ENCODE measurements around the gene RORB.

The RORB gene

DNA sequence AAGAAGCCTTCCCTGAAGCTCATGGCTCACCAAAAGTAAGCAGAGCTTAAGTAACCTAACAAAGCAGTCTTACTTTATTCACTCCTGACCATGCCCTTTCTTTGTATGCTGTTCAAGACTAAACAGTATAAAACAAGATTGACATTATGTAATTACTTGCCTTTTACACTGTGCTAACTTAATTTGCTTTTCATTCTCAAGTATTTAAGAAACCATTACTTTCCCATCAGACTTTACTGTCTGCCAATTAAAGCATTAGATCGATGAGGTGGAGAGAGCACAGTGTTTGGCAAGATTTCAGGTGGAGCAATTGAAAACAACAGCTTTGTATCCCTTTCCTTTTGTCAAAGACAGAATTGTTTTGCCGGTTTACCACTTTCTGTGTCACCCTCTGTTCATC, 98.2 kb downstream of the RORB start:
- DNase-seq (ENCODE audit: low read depth in 3 of 3) = no peak

DNA sequence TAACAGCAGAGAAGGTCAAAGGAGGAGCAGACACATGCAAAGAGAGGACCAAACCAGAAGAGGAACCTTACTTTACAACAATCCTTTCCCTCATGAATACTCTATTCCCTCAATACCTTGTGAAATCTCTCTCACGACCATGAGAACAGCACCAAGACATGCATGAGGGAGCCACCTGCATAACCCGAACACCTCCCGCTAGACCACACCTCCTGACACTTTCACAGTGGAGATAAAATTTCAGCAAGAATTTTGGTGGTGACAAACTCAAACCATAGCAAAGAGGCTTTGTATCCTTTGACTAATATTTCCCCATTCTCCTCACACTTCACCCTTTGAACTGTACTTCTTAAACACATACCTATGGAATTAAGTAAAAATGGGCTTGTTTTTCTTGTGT, 101.7 kb downstream of the RORB start:
- no peak for DNase-seq (ENCODE audit: low read depth in 3 of 3)

DNA sequence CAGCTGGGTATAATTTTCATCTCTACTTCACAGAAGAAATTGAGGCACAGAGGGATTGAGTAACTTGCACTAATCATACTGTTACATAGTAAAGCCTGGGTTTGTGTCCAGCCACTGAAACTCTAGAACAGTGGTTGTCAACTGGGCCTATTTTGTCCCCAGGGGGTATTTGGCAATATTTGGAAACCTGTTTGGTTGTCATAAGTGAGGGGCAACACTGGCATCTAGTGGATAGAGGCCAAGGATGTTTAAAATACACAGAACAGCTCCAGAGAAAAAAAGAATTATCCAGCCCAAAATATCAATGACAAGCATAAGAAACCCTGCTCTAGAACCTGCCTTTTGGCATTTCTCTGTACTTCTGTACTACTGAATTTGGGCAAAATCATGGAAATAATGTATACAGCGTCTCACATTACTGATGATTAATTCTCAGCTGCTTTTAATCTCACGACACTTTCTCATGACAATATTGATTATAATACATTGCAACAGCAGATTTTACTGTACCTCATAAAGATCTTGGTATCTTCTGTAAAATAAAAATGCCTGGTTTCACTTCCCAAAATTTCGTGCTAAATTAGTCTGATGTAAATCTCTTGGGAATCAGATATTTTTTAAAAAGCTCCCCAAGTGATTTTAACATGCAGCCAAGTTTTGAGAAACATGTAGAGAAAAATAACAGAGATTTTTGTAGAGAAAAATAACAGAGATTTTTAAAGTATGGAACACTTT, 112.7 kb downstream of the RORB start:
- DNase-seq (ENCODE audit: low read depth in 3 of 3) = no peak

DNA sequence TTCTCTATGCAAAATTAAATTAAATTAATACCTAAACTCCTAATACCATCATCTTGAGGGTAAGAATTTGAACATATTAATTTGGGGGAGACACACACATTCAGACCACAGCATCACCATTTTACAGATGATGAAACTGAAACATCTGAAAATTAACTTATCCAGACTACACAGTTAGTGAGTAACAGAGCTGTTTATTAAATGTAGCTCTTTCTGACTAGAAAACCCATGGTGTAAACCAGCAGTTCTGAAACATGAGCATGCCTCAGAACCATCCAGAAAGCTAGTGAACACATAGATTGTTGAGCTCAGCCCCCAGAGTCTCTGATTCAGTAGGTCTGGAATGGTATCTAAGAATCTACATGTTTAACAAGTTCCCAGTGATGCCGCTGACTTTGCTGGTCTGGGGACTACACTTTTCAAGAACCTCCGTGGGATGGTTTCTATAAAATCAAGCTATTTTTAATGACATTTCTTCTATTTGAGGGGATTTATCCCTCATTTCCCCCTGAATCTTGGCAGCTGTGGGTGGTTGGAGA, 113.5 kb downstream of the RORB start:
- no peak for DNase-seq (ENCODE audit: low read depth in 3 of 3)

DNA sequence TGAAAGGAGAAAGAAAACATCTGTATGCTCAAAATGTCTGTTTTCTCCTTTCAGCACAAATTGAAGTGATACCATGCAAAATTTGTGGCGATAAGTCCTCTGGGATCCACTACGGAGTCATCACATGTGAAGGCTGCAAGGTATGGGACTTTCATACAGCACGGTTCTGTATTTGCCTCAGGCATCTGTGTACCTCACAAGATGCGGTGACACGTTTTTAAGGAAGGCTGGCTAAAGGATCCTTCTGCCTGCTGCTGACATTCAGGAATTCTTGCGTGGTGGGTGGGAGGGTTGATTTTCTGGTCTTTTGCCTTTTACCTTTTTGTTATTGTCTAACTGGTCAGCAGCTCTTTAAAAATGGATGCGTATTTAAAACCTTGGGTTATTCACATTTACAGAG, 133.1 kb downstream of the RORB start:
- no peak for DNase-seq (ENCODE audit: low read depth in 3 of 3)

DNA sequence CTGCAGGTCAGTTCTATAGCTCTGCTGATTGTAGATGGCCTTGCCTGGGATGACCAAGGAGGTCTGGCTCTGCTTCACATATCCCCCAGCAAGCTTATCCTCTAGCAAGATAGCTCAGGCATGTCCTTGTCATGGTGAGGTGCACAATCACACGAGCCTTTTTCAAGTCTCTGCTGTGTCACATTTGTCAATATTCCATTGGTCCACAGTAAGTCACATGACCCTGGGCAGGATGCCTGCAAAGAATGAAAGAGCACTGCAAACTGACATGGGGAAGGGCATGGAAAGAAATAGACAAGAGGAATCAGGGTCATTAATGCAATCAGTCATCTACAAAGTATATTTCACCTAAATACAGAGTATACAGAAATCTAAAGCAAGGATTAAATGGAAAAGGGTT, 142.0 kb downstream of the RORB start:
- no peak for DNase-seq (ENCODE audit: low read depth in 3 of 3)

DNA sequence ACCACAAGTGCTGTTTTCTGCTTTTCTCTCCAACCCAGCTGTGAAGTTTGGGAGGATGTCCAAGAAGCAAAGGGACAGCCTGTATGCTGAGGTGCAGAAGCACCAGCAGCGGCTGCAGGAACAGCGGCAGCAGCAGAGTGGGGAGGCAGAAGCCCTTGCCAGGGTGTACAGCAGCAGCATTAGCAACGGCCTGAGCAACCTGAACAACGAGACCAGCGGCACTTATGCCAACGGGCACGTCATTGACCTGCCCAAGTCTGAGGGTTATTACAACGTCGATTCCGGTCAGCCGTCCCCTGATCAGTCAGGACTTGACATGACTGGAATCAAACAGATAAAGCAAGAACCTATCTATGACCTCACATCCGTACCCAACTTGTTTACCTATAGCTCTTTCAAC, 145.2 kb downstream of the RORB start:
- DNase-seq (ENCODE audit: low read depth in 3 of 3) = no peak

DNA sequence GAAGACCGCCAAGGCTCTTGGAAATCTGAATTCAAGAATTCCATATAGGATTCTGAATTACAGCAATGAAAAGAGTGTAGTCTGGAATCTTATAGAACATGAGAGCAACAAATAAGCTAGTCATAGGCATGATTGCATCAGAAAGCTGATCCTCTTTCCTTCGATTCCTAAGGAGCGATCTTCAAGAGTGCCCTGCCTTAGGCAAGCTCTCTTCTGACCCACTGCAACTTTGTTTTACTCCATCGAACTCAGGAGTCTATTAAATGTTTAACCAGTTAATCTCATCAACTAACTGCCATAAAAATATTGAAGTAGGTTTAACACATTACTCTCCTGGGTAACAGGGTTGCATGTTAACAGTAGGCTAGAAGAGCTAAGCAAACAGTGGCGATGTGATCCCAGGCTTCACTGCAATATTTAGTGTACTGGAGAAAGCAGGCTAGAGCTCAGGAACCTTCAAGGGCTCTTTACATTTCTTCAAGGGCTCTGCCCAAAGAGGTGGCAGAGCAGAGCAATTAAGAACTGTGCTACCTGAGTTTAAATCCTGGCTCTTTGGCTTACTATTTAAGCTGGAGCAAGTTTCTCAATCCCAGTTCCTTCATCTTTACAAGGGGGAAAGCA, 146.3 kb downstream of the RORB start:
- DNase-seq (ENCODE audit: low read depth in 3 of 3) = no peak

DNA sequence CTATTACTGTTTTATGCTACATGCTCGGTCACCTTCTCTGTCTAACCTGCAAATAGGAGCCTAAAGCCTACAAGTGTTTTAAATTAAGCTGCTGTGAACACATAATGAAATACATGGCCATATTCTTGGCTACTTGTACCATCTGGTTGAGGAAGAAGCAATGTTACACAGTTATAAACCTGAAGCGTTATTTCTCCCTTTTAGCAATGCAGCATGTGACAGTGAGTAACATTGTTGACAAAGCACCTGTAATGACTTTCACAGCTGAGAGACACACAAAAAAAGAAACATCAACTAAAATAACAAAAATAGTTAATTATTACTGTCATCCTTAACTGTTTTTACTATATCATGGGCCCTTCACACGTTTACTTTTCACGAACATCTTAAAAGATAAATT, 146.9 kb downstream of the RORB start:
- DNase-seq (ENCODE audit: low read depth in 3 of 3) = no peak

DNA sequence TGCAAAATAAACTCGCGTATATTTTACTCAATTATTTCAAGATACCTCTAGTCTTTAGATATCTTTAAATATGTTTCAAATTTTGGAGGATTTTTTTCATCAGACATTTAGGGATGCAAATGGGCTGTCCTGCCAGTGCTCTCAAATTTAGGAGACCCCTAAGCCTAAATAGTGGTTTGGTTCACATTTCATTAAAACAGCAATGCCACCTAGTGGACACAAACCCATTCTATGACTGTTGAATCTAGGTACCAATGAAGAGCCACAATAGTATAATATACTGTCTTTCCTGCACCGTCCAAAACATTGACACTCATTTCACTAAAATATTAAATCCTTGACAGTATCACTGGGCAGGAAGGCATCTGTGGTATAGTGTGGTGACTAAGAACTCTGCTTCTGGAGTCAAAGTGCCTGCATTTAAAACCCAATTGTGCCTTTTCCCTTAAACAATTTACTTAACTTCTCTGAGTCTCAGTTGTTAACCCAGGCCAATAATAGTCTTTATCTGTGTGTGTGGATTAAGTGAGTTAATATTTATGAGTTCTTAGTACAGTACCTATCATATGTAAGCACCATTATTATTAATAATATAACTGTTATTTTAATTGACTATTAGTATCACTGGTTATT, 148.0 kb downstream of the RORB start:
- no peak for DNase-seq (ENCODE audit: low read depth in 3 of 3)

DNA sequence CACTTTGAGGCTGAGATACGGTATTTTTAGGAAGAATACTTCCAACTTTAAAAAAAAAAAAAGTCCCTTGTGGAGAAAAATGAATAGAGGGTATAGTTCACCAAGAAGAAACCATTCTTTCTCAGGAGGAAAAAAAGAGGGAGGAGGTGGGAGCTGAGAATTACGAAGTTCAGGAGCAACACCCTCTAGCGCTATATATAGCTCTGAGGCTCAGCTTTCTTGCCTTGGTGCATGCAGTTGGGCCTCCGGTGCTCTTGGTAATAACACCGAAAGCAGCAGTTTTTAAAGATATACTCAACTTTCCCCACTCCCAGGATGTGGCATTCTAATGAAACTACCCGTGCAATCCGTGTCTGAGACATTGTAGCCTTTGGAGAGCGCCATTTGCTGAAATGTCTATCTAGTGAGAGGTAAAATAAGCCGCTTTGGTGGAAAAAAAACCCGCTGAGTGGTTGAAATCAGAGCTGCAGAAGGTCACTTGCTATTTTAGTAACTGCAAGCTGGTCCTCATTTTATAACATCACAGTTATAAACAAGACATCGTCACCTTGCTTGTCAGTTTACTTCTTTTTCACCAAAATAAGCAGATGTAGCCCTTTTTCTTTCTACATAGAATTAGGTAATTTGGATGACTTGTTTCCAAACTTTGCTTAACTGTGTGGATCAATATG, 156.4 kb downstream of the RORB start:
- DNase-seq (ENCODE audit: low read depth in 3 of 3) = no peak

DNA sequence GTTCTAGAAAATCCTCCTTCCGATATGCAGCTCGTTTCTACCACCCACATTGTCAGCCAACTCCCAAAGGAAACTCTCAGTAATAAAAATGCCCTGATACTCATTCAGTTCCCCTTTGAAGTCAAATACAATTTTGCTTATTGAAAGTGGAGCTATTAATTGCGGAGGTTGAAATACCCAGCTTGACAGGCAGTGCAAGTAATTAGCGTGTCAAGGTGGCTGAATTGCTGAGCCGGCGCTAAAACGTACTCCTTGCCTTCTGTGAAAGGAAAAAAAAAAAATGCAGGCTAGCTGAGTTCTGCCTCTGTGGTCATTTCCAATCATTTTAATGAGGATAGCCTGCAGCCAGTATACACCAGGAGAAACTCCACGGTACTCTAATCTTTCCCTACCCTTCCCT, 165.5 kb downstream of the RORB start:
- DNase-seq (ENCODE audit: low read depth in 3 of 3) = no peak

DNA sequence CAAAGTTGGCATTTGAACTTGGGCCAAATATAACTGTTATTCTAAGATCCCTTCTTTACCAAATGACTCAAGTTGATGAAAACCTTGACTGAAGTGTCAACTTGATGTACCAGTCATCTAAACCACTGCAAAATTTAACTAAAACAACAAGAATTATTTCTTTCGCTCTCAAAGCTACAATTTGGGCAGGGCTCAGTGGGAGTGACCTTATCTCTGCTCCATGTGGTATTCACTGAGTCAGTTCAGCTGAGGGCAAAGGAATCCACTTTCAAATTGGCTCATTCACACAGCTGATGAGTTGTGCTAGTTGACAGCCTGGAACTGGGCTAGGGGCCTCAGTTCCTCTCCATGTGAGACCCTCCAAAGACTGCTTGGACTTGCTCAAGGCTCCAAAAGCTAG, 166.3 kb downstream of the RORB start:
- no peak for DNase-seq (ENCODE audit: low read depth in 3 of 3)

DNA sequence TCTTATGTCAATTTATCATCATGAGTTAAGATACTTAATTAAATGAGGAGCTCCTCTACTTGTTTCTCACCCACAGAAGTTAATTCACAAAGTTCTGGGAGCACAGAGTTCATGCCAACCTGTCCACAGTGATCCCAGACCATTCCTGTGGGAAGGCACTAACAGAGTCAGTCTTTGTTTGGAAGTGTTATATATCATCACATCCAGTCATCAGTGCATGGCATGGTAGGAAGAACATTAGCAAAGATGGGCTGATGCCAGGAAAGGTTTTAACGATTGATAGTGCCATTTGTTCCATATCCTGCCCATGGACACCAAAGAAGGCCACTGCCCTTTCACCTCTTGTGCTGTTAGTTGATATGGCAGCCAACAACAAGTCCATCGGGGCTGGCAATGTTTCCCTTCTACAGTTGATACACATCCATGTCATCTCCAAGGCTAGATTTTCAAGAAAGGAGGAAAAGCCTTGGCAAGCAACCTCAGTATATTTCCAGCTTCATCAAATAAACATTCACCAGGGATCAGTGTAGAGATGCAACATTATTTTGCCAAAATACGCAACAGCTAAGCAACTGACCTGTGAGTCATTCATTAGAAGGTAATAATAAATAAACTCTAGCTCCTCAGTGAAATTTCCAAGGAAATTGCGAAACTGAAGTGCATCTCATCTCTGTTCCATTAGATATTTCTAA, 169.6 kb downstream of the RORB start:
- no peak for DNase-seq (ENCODE audit: low read depth in 3 of 3)

DNA sequence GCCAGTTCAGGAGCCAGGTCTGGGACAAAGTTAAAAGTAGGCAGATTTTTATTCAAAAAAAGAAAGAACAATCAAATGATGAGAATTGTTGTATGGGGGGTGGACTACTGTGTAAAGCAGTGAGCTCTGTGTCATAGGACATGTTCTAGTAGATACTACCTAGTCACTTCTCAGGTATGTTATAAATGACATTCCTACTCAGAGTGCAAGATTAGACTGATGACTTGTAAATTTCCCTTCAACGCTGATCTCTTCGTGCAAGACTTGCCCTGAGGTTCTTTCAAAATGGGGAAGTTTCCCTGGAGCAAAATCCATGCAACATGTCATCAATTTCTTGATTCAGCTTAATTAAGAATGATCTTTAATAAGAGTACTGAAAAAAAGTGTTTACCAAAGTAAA, 175.1 kb downstream of the RORB start:
- DNase-seq (ENCODE audit: low read depth in 3 of 3) = no peak

DNA sequence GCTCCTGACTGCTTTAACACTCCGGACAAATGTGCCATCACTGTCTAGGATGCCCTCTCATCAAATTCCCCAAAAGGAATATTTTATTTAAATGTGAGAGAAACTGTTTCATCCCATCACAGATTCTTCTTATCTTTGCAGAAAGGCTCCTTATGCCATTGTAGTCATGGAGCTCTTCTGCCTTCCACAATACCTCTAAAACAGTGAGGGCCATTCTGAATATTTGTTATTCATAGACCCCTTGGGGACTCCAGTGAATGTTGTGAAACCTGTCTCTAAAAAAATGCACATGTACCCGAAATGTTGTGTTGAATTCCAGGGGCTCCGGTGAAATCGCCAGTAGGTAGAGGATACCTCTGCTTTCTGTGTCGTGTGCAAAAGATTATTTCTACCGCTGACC, 176.9 kb downstream of the RORB start:
- no peak for DNase-seq (ENCODE audit: low read depth in 3 of 3)

DNA sequence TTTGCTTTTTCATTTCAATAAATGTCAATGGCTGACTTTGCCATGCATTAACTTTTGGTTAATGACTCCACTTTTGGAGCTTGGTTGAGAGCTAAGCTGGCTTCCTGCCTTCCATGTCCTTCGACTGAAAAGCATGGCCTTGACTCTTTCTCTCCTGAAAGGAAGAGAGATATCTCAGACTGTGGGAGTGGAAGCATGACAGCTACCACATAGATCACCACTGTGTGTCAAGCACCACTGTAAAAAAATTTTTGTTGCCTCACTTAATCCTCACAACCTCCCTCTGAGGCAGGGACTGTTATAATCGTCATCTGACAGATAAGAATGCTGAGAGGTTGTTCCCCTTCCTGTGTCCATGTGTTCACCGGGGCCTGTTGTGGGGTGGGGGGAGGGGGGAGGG, 184.8 kb downstream of the RORB start:
- no peak for DNase-seq (ENCODE audit: low read depth in 3 of 3)

DNA sequence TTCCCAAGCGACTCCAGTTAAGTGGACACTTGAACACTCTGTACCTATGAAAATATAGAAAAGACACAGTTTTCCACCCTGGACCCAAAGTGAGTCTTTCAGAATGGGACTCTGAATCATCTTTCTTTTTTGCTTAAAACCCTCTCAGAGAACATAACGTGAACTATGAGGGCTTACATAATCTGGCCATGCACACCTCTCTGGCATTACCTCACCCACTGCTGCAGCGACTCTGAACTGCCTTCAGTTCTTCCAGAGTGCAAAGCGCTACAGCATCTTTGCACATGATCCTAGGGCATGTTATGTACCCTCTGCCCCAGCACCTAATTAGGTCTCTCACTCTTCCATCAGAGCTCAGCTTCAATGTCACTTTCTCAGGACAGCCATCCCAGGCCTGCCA, 186.2 kb downstream of the RORB start:
- no peak for DNase-seq (ENCODE audit: low read depth in 3 of 3)

DNA sequence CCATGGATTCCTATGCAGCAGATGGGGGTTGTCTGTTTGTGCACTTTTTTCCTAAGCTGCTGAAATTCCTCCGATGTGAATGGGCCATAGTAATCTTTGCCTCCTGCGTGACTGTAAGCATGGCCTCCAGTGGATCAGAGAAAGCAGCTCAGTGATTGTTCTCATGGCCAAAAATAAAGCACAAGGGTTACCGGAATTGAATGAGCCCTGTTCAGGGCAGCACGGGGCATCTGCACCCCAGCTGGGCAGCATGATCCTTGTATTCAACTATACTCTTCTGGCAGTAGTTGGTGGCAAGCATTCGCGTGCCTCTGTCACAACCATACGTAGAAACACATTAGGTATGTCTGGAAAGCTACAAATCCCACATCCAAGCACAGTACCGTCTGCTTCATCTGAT, 193.9 kb downstream of the RORB start:
- no peak for DNase-seq (ENCODE audit: low read depth in 3 of 3)

DNA sequence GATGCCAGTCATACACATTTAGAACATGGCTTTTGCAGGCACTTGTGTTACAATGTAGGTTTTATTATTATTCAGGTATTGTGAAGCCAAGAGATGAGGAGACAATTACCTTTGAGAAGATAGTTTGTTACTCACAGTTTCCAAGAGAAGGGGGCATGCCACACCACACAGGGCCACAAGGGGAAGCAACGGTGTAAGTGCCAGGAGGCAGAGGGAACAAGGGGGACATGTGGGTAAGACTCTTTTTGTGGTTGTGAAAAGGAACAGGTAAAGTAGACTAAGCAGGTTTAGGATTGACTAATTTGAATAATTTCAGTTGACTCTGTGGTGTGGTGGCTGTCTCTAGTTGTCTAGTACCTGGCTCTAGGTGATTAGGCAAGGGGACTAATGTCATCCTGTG, 199.4 kb downstream of the RORB start:
- no peak for DNase-seq (ENCODE audit: low read depth in 3 of 3)

DNA sequence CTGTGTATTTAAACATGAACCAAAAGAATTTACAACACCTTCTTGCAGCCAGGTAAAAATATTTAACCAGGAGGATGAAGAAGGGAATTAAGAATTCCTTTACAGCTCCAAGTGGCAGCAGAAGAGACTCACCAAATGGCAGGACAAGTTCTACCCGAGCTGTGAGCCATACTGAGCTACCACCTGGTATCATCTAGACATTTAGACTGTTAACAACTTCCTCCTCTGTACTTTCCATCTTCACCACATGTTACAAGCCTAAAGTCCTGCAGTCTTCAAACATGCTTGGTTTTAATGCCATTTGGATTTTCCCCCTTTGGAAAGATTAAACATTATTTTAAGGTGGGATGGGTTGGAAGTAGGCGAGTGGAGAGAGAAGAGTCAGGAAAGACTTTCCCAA, 200.4 kb downstream of the RORB start:
- DNase-seq (ENCODE audit: low read depth in 3 of 3) = no peak

DNA sequence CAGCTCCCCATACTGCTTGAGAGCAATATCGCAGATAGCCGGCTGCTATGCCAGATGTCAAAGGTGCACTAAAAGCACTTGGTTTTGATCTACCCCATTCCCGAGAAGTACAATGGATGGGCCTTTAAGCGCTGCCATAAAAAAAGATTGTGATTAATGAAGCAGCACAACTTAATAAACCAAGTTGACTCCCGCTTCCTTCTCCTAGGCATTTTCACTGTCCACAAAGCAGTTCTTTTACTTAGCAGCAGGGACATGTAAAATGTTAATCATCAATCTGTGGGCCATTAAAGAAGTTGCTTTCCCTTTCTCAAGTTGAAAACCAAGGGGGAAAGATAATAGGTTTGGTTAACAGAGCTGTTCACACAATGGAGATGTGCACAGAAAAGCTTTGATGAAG, 214.2 kb downstream of the RORB start:
- DNase-seq (ENCODE audit: low read depth in 3 of 3) = no peak

Measured in stimulated activated CD4-positive, alpha-beta T cell treated with anti-CD3 and anti-CD28 coated beads, TNF-alpha, amount 100 ng/mL, for 24 hours (primary cell).